Nephron progenitor cell (in vitro differentiated cells): ENCODE data around the gene TPRX1.

Source experiments
- DNase-seq: peaks from one replicate; pipeline ENCODE4 v3.0.0; 2021
- H3K27ac Mint-ChIP-seq: 2 replicates; pipeline ENCODE4 v1.8.0; 2021; ENCODE audit warnings: mild to moderate bottlenecking, moderate library complexity, mixed read lengths
- H3K27me3 Mint-ChIP-seq: 2 replicates; pipeline ENCODE4 v1.8.0; 2021; ENCODE audit warnings: mild to moderate bottlenecking, low read depth, mixed read lengths; ENCODE audit not compliant: poor library complexity
- H3K36me3 Mint-ChIP-seq: 2 replicates; pipeline ENCODE4 v1.8.0; 2021; ENCODE audit warnings: low read depth, mixed read lengths
- H3K4me1 Mint-ChIP-seq: 2 replicates; pipeline ENCODE4 v1.8.0; 2021; ENCODE audit warnings: mixed read lengths
- H3K4me3 Mint-ChIP-seq: 2 replicates; pipeline ENCODE4 v1.8.0; 2021; ENCODE audit warnings: mild to moderate bottlenecking, moderate library complexity, mixed read lengths
- H3K9me3 Mint-ChIP-seq: 2 replicates; pipeline ENCODE4 v1.8.0; 2021; ENCODE audit warnings: mild to moderate bottlenecking, moderate library complexity, mixed read lengths
- CTCF ChIP-seq: fragments of 200-600 bp; sonication (generic); IDR thresholded peaks from 2 replicates; pipeline ENCODE4 v1.5.0; 2021; ENCODE audit warnings: antibody characterized with exemption

TPRX1 gene

GRCh38 chr19:47758443-47758804 is 45.9 kb downstream of the TPRX1 start:
- Mint-ChIP-seq H3K9me3 (no peaks in the 10 kb centered on the region), H3K27me3 (no peaks in the 10 kb centered on the region), H3K4me1 (peaks cover 5% of the 10 kb centered on the region), H3K27ac (no peak overlapping the region), H3K36me3 (peaks cover 42% of the 10 kb centered on the region), H3K4me3 (no peak overlapping the region)
- DNase-seq: no peak
- no peak for TF ChIP-seq CTCF

- H3K27ac Mint-ChIP-seq: no peak overlapping the region
- DNase-seq: no peak
- no peak for TF ChIP-seq CTCF
- H3K27me3 Mint-ChIP-seq: no peaks in the 10 kb centered on the region
- peaks cover 4% of the 10 kb centered on the region for H3K4me1 Mint-ChIP-seq
- peaks cover 48% of the 10 kb centered on the region for H3K36me3 Mint-ChIP-seq
- H3K9me3 Mint-ChIP-seq: no peaks in the 10 kb centered on the region
- H3K4me3 Mint-ChIP-seq: no peak overlapping the region
Measured at GRCh38 chr19:47757617-47758442, 46.5 kb downstream of the TPRX1 start.

GRCh38 chr19:47756953-47757608 is 47.3 kb downstream of the TPRX1 start:
- H3K9me3 Mint-ChIP-seq: no peaks in the 10 kb centered on the region
- peak overlapping the region; percentile 57 for H3K27ac Mint-ChIP-seq
- H3K36me3 Mint-ChIP-seq: peaks cover 48% of the 10 kb centered on the region
- DNase-seq: no peak
- H3K27me3 Mint-ChIP-seq: no peaks in the 10 kb centered on the region
- no peak overlapping the region for H3K4me3 Mint-ChIP-seq
- no peak for TF ChIP-seq CTCF
- H3K4me1 Mint-ChIP-seq: no peaks in the 10 kb centered on the region

GRCh38 chr19:47756627-47756929 is 47.8 kb downstream of the TPRX1 start:
- Mint-ChIP-seq H3K27ac (no peak overlapping the region), H3K27me3 (no peaks in the 10 kb centered on the region), H3K4me3 (no peak overlapping the region), H3K9me3 (no peaks in the 10 kb centered on the region), H3K4me1 (no peaks in the 10 kb centered on the region), H3K36me3 (peaks cover 48% of the 10 kb centered on the region)
- TF ChIP-seq CTCF: no peak
- DNase-seq: no peak

- Mint-ChIP-seq H3K36me3 (peaks cover 48% of the 10 kb centered on the region), H3K4me3 (no peak overlapping the region), H3K4me1 (no peaks in the 10 kb centered on the region), H3K27me3 (no peaks in the 10 kb centered on the region), H3K27ac (no peak overlapping the region), H3K9me3 (no peaks in the 10 kb centered on the region)
- no peak for TF ChIP-seq CTCF
- DNase-seq: no peak
Measured at GRCh38 chr19:47755762-47756626, 48.4 kb downstream of the TPRX1 start.
